ENCODE measurements around the gene TGFA.
"Not testable (repeated sequence)": the region's sequence is repeated elsewhere in the genome, so short reads cannot be mapped to it uniquely, and the experiment has no call there.

TGFA gene

GRCh38 chr2:70498054-70498453 is 55.6 kb downstream of the TGFA start:
- no peak for DNase-seq (ENCODE audit: low read depth in 2 of 2)

GRCh38 chr2:70496819-70497218 is 56.8 kb downstream of the TGFA start:
- no peak for DNase-seq (ENCODE audit: low read depth in 2 of 2)

DNA sequence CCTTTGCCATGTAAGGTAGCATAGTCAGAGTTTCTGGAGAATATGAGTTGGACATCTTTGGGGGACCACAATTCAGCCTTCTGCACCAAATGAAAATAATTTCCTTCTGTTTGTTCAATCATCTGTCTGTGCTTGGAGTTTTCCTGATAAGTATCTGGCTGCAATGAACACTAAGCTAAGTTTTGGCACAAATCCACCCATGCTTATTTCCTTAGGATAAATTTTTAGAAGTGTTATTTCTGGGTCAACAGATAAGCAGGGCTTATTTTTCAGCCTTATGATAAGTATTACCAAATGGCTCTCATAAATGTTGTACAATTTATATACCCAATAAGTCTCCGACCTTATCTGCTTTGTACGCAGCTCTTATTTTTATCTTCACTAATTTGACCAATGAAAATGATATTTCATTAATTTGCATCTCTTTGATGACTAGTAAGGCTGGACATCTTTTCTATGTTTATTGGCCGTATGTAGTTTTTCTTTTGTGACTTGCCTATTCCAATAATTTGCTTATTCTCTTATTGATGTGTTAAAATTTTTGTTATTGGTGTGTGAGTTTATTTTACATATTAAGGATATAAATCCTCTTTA is 59.2 kb downstream of the TGFA start:
- no peak for DNase-seq (ENCODE audit: low read depth in 2 of 2)

DNA sequence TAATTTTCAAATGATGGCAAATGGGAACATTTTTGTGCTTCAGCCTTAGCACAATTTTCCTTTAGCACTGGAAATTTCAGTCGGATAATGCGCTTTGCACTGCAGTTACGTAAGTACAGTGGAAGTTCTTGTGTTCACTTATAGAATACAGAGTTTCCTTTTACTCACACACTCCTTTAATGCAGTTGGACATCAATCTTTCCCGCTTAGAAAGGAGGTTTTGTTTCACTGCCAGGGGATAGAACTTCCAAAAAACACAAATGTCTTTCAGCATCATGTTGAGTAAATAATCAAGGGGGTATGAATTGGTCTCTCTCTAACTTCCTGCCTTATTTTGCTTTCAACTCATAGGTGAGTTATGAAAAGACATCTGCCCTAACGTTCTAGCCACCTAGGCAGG is 63.2 kb downstream of the TGFA start:
- DNase-seq (ENCODE audit: low read depth in 2 of 2): no peak

DNA sequence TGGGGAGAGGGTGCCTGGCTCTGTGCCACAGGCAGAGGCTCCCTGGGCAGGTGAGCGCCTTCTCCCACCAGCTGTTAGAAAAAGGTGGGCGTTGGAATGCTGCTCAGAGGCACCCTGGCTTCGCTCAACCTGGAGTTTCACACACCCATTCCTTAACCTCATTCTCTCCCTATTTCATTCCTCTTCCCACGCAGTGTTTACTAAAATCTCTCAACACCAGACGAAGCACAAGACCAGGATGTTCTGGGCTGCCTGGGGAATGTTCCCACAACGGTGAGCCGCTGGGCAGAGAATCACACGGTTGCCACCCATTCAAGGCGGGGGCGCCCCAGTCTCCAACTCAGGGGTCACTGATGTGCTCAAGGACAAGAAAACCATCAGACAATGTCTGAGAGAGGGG is 64.5 kb downstream of the TGFA start:
- no peak for DNase-seq (ENCODE audit: low read depth in 2 of 2)

- no peak for DNase-seq (ENCODE audit: low read depth in 2 of 2)
Measured at GRCh38 chr2:70484086-70484485, 69.5 kb downstream of the TGFA start.

GRCh38 chr2:70482401-70482800 is 71.2 kb downstream of the TGFA start:
- DNase-seq (ENCODE audit: low read depth in 2 of 2): no peak

DNA sequence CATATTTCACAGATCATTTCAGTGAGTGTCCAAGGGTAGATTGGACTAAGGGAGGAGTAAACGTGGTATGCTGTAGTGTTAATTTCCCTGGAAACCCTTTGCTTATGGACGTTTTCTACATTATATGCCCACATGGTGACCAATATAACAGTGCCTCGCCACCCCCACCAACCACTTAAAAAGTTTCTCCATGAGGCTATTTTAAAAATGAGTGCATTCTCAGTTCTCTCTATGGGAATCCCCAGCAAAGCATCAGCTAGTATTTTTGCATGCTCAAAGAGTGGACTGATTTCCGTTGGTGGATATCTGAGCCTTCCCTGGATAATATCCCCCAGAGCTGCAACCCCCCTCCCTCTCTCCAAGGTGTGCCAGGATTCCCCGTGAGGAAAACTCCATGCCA is 73.2 kb downstream of the TGFA start:
- DNase-seq (ENCODE audit: low read depth in 2 of 2): no peak

DNA sequence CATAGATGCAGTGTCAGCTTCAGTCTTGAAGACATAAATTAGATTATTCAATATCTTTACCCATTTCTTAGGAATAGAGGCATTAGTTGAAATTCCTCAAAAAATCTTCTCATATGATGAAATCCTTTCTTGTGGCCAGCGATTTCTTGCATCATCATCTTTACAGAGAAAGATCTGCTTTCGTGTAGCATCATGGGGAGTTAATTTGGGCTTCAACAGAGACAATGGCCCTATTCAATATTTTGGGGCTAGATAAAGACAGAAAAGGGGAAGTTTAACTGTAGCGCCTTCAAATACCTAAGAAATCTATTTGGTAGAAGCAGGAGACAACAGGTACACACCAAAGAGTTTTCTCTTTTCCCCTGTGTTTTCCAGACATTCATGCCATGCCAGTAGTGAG is 73.8 kb downstream of the TGFA start:
- DNase-seq (ENCODE audit: low read depth in 2 of 2): no peak

- DNase-seq (ENCODE audit: low read depth in 2 of 2): no peak
Measured at GRCh38 chr2:70477441-70477844, 76.2 kb downstream of the TGFA start.

DNA sequence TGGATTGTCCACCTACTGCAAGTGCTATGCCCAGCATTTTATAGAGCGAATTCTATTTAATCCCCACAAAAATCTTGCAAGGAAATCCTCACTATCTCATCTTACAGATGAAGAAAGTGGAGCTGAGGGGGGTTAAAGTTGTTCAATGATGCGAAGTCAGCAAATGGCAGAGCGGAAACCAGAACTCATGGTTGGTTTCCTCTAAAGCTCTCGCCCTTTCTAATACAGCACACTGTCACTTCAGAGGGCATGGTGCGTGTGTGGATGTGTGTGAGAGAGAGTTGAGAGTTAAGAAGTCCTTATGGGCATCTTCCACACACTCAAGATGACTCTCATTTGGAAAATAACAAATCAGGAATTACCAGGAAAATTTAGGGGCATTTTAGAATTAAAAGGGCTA is 78.4 kb downstream of the TGFA start:
- DNase-seq (ENCODE audit: low read depth in 2 of 2): no peak

GRCh38 chr2:70474256-70474848 is 79.3 kb downstream of the TGFA start:
- DNase-seq (ENCODE audit: low read depth in 2 of 2): no peak

DNA sequence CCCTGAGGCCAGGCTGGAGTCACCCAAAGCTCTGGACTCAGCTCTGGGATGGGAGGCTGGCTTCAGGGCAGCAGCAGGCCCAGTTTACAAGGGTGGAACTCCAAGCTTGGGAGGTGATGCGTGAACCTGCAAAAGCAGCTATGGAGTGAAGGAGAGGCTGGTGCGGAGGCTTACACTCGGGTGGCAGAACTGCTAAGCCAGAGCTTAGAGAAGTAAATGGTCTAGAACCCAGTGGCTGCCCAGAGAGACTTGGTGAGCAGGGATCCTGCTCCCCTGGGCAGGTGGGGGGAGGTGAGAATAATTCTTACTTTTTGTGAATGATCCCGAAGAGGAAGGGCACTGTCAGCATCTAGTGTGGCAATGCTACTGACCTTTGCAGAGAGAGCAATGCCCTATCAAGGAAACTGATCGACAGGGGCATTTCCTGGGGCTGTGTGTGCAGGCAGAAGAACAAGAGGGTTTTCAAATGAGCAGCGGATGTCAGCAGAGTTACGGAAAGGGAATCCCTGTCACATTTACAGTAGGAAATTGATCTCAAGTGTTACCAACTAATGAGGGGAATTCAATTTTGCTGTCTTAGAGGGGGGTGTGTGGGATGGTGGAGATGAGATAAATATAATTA is 80.4 kb downstream of the TGFA start:
- DNase-seq (ENCODE audit: low read depth in 2 of 2): no peak

DNA sequence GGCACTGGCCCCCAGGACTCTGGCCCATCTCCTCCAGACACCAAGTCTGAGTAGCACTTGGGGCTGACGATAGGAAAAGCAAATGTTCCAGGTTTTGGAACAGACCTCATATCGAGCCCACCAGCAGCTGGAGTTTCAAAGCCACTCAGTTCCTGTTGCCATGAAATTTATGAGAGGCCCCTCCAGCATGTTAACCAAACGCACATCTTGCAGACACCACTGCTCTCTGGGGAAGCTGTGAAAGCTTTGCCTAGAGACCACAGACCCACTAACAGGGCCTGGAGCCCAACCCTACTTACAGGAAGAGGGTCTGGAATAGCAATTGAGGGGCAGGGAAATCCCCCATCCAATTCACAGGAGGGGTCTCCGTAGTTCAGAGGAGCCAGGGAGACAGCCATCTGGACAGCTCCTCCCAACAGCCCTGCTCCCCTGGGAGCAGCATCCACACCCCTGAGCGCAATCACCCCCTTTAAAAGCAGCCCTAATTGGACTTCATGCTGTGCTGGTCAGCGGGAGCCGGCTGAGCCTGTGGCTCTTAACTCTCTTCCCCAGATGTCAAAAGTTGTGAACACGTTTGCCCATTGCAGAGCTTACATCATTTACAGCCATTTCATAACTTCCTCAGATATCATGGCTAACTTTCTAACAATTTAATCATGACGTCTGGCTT is 81.3 kb downstream of the TGFA start:
- no peak for DNase-seq (ENCODE audit: low read depth in 2 of 2)

DNA sequence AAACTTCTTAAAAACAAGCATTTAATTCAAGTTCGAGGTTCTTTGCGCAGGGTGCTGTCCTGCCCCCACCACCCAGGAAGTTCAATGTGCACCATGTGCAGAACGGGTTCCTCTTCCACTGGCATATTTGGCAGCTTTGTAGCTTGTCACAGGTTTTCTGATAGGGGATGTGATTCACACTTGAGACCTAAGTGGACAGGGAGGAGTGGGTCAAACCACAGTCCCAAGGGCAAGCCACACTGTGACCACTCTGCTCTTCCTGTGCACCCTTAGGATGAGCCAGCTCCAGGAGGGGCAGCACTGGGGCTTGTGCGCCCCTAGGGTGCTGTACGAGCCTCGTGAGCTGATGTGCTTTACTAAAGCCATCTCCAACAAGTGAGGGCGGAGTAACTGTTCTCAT is 82.5 kb downstream of the TGFA start:
- no peak for DNase-seq (ENCODE audit: low read depth in 2 of 2)

- DNase-seq (ENCODE audit: low read depth in 2 of 2): no peak
Measured at GRCh38 chr2:70469961-70470360, 83.7 kb downstream of the TGFA start.

- no peak for DNase-seq (ENCODE audit: low read depth in 2 of 2)
Measured at GRCh38 chr2:70469435-70469834, 84.2 kb downstream of the TGFA start.

DNA sequence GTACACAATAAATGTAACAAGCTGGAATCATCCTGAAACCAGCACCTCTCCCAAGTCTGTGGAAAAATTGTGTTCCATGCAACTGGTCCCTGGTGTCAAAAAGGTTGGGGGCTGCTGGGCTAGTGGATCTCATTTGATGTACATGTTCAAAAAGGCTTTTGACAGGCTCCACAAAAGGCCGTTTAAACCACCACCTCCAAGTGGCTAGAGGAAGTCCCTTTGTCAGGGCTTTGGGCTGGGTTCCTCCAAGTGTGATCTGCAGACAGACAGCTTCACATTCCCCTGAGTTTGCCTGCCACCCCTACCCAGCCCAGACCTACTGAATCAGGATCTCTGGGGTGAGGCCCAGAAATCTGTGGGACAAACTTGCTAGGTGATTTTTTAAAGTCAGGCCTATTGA is 84.7 kb downstream of the TGFA start:
- DNase-seq (ENCODE audit: low read depth in 2 of 2): no peak

DNA sequence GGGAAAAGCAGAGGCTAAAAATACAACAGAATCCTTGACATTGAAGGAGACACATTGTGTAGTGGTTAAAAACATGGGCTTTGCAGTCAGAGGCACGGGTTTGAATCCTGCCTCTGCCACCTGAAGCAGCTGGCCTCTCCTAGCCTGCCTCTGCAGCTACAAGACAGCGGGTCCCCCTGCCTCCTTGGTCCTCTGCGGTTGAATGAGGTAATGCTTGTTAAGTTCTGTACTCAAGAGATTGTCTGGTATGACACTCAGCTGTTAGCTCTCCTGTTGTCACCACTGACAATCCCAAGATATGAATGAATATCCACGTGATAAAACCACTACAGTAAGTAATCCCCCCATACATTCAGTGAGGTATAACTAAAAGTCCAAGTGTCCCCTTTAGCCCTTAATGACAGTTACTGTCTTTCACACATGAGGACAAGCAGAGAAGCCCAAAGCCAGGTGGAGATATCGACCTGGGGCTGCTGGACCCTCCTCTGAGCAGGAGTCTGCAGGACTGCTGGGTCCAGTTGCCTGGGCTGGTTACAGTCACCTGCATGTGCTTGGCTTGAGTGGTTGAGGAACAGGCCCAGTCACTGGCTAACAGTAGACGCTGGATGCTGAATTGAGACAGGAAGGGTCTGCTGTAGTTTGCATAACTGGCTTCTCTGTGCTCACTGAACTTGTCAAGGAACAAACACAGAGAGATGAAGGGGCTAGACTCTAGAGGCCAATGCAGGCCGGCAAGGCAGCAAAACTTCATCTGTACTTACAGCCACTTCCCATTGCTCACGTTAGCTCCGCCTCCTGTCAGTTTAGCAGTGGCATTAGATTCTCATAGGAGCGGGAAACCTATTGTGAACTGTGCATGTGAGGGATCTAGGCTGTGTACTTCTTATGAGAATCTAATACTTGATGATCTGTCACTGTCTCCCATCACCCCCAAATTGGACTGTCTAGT is 85.5 kb downstream of the TGFA start:
- no peak for DNase-seq (ENCODE audit: low read depth in 2 of 2)

DNA sequence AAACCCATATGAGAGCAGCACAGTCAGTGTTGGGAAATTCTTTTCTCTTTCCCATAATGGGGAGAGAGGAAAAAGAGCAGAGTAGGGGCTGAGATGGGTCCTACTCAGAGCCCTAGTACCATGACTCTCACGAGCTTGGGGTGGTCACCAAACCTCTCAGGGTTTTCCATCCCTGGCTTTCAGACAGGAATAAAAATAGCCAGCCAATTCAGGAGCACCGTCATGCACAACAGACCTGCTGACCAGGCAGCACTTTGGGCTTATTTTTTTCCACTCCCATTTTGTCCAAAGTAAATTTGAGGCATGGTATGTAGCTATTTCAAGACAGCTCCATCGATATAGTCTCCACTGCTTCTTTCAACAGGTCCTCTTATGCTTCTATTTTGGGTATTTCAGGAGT is 86.4 kb downstream of the TGFA start:
- DNase-seq (ENCODE audit: low read depth in 2 of 2): no peak

- DNase-seq (ENCODE audit: low read depth in 2 of 2): not testable (repeated sequence)
Measured at GRCh38 chr2:70466647-70467046, 87.0 kb downstream of the TGFA start.

DNA sequence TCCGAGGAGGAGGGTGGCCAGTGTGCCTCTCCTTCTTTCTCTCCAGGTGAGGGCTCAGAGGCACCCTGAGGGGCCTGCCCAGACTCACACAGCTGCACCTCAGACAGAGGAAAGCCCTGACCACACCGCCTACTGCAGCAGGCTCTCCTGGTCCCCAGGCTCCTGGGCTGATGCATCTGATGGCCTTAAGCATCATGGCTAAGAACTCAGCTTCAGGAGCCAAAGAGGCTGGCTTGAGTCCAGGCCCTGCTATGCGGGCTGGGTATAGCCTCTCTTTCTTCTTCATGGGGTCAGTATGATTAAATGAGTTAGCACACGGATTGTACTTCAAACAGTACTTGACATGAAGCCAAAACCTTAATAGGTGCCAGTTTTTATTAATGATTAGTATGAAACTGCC is 89.6 kb downstream of the TGFA start:
- DNase-seq (ENCODE audit: low read depth in 2 of 2): no peak
